Activated T-helper 2 cell treated with anti-CD3 and anti-CD28 coated beads, Interferon-gamma antibody, Interleukin-2, Interleukin-4, amounts not matched to agents 10 μg/mL and 5 μg/mL and 100 μg/mL, durations not matched to agents 14 hours and 24 hours and 36 hours (primary cell): ENCODE data around the gene DLG2. TPM values are rescaled to one million over a fixed set of nuclear protein-coding genes. Genes with fewer than 3 reads are reported as not detected.
"Not testable (repeated sequence)": the region's sequence is repeated elsewhere in the genome, so short reads cannot be mapped to it uniquely, and the experiment has no call there.

ENCODE experiments used
- DNase-seq: peaks from one replicate; pipeline ENCODE4 v3.0.0; 2021; ENCODE audit warnings: low spot score
- H3K27ac Mint-ChIP-seq: one replicate; pipeline ENCODE4 v1.8.0; 2021; ENCODE audit warnings: mixed read lengths
- H3K27me3 Mint-ChIP-seq: one replicate; pipeline ENCODE4 v1.8.0; 2021; ENCODE audit warnings: low read depth, mixed read lengths
- H3K36me3 Mint-ChIP-seq: one replicate; pipeline ENCODE4 v1.8.0; 2021; ENCODE audit warnings: low read depth, mixed read lengths
- H3K4me1 Mint-ChIP-seq: one replicate; pipeline ENCODE4 v1.8.0; 2021; ENCODE audit warnings: low read depth, mixed read lengths
- H3K4me3 Mint-ChIP-seq: one replicate; pipeline ENCODE4 v1.8.0; 2021; ENCODE audit warnings: low read depth, mild to moderate bottlenecking, moderate library complexity, mixed read lengths
- H3K9me3 Mint-ChIP-seq: one replicate; pipeline ENCODE4 v1.8.0; 2021; ENCODE audit warnings: mixed read lengths
- intact Hi-C: fragments of 100-400 bp; cut with micrococcal nuclease; formaldehyde crosslinking; loops from one replicate; pipeline ENCODE4 v1.15.1; 2023
- total RNA-seq: library from RNA; stranded (reverse); gene quantifications from 2 replicates; pipeline ENCODE4 v1.2.3, GENCODE V29; 2022

DLG2 gene
- total RNA-seq, 1 donor from 2014 or later = 1.8 TPM

GRCh38 chr11:85028329-85029101 is 598.6 kb downstream of the DLG2 start:
- peaks cover 27% of the 10 kb centered on the region for H3K9me3 Mint-ChIP-seq
- DNase-seq = no peak
- no peak overlapping the region for H3K27ac Mint-ChIP-seq
- no peak overlapping the region for H3K4me3 Mint-ChIP-seq
- H3K4me1 Mint-ChIP-seq = no peaks in the 10 kb centered on the region
- intact Hi-C loops = no loop called here
- no peaks in the 10 kb centered on the region for H3K36me3 Mint-ChIP-seq
- no peaks in the 10 kb centered on the region for H3K27me3 Mint-ChIP-seq

- Mint-ChIP-seq H3K27me3 (no peaks in the 10 kb centered on the region), H3K27ac (no peak overlapping the region), H3K4me3 (no peak overlapping the region), H3K36me3 (no peaks in the 10 kb centered on the region), H3K4me1 (no peaks in the 10 kb centered on the region), H3K9me3 (peaks cover 24% of the 10 kb centered on the region)
- no peak for DNase-seq
- intact Hi-C loops = no loop called here
Measured at GRCh38 chr11:85027346-85027745, 599.8 kb downstream of the DLG2 start.

DNA sequence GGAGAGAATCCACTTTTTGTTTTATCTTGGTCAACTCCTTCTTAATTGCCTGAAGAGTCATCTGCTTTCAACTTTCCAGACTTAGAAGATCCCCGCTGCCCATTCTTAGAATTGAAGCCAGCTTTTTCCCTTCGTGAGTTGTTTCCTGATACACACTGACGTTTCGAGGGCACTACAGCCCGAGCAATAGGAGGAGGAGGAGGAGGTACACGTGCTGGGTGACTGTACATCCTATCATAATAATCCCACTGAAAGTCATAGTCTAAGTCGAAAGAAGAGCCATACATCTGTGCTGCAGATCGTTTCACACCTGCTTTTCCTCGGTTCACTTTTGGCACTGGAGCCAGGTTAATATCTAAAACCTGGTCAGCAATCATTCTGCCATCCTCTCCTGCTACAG is 606.1 kb downstream of the DLG2 start:
- no peak for DNase-seq
- no peaks in the 10 kb centered on the region for H3K36me3 Mint-ChIP-seq
- H3K9me3 Mint-ChIP-seq = peaks cover 23% of the 10 kb centered on the region
- intact Hi-C loops = no loop called here
- no peaks in the 10 kb centered on the region for H3K27me3 Mint-ChIP-seq
- no peak overlapping the region for H3K27ac Mint-ChIP-seq
- no peaks in the 10 kb centered on the region for H3K4me1 Mint-ChIP-seq
- H3K4me3 Mint-ChIP-seq = no peak overlapping the region

DNA sequence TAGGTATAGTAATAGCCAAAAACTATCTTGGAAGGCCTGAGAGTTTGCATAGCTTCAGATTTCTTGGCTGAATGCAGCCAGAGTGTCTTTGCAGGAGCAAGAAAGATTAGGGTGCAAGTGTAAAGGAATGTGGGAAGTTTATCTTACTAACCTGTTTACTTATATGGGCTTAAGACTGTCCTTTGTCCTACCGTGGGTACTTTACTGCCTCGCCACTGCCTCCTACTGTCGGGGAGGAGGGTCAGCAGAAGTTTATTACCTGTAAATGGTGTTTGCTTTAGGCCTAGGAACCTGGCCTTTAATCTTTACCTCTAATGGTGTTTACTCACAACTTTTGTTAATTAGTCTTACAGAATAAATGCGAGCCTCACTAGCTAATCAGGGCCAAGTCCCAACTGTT is 633.8 kb downstream of the DLG2 start:
- DNase-seq = no peak
- intact Hi-C loops = no loop called here
- H3K4me1 Mint-ChIP-seq = no peaks in the 10 kb centered on the region
- no peak overlapping the region for H3K4me3 Mint-ChIP-seq
- no peaks in the 10 kb centered on the region for H3K27me3 Mint-ChIP-seq
- no peaks in the 10 kb centered on the region for H3K36me3 Mint-ChIP-seq
- no peak overlapping the region for H3K27ac Mint-ChIP-seq
- H3K9me3 Mint-ChIP-seq = peaks cover 44% of the 10 kb centered on the region

GRCh38 chr11:84990141-84990540 is 637.0 kb downstream of the DLG2 start:
- Mint-ChIP-seq H3K27me3 (no peaks in the 10 kb centered on the region), H3K27ac (no peak overlapping the region), H3K4me1 (no peaks in the 10 kb centered on the region), H3K9me3 (peaks cover 45% of the 10 kb centered on the region), H3K4me3 (no peak overlapping the region), H3K36me3 (no peaks in the 10 kb centered on the region)
- intact Hi-C loops = no loop called here
- no peak for DNase-seq

GRCh38 chr11:84987686-84988187 is 639.4 kb downstream of the DLG2 start:
- intact Hi-C loops, H3K27ac Mint-ChIP-seq, DNase-seq, H3K36me3 Mint-ChIP-seq, H3K27me3 Mint-ChIP-seq, H3K4me3 Mint-ChIP-seq, H3K4me1 Mint-ChIP-seq: not testable (repeated sequence)
- peaks cover 59% of the 10 kb centered on the region for H3K9me3 Mint-ChIP-seq

DNA sequence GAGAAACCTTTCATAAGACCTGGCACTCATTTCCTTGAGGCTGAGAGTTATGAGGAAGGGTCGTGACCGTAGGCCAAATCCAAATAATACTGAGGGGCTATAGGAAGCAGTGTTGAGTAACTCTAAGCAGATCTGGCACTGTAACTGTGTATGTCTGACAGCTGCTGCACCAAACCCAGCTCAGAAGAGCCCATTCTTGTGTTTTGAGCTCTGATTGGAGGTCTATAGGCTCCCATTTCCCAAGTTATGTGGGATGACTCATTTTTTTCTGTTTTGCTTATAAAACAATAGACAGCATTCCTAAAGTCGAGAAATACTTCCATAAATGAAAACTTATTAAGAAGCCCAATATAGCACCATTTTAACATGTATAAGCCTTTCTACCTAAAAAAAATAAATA is 645.8 kb downstream of the DLG2 start:
- intact Hi-C loops = no loop called here
- Mint-ChIP-seq H3K27me3 (no peaks in the 10 kb centered on the region), H3K27ac (no peak overlapping the region), H3K4me1 (no peaks in the 10 kb centered on the region), H3K9me3 (peaks cover 50% of the 10 kb centered on the region), H3K4me3 (no peak overlapping the region), H3K36me3 (no peaks in the 10 kb centered on the region)
- DNase-seq = no peak

DNA sequence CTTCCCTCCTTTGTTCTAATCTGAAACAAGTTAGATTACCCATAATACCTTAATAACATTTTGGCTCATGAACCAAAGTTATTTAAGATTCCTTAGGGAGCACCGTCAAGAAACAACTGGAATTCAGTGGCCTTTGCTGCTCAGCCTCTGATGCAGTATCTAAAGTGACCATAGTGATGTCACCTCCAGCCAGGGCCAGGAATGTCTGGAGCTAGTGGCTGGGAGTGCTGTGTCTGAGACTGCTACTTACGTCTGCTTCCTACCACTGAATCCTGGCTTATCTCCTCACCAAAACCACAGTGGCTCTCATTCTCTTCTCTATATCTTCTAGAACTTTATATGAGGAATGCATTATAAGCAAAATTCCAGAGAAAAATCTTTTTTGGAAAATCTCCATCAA is 658.0 kb downstream of the DLG2 start:
- Mint-ChIP-seq H3K27me3 (no peaks in the 10 kb centered on the region), H3K27ac (no peak overlapping the region), H3K4me1 (no peaks in the 10 kb centered on the region), H3K36me3 (no peaks in the 10 kb centered on the region), H3K9me3 (peaks cover 44% of the 10 kb centered on the region), H3K4me3 (no peak overlapping the region)
- intact Hi-C loops = no loop called here
- no peak for DNase-seq

DNA sequence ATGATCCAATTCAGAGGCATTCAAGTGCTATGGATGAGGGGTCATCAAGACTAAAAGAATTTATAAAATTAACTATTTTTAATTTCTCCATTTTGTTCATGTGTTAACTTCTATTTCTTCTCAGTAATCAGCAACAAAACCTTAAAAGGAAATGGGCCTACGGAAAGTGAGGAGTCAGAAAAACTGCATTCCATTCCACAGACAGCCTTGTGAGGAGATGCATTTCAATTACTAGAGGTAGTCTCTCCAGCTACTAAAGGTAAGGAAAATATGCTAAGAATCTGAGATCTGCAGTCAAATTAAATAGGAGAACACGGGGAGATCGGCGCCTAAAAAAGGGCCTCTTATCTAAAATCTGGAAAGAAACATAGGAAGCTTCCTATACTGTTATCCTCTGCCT is 661.7 kb downstream of the DLG2 start:
- no peak overlapping the region for H3K27ac Mint-ChIP-seq
- H3K4me3 Mint-ChIP-seq = no peak overlapping the region
- H3K36me3 Mint-ChIP-seq = no peaks in the 10 kb centered on the region
- no peaks in the 10 kb centered on the region for H3K27me3 Mint-ChIP-seq
- H3K4me1 Mint-ChIP-seq = no peaks in the 10 kb centered on the region
- intact Hi-C loops = no loop called here
- no peak for DNase-seq
- H3K9me3 Mint-ChIP-seq = peaks cover 36% of the 10 kb centered on the region

GRCh38 chr11:84963240-84963639 is 663.9 kb downstream of the DLG2 start:
- Mint-ChIP-seq H3K9me3 (peaks cover 21% of the 10 kb centered on the region), H3K27me3 (no peaks in the 10 kb centered on the region), H3K4me3 (no peak overlapping the region), H3K36me3 (no peaks in the 10 kb centered on the region), H3K4me1 (no peaks in the 10 kb centered on the region), H3K27ac (no peak overlapping the region)
- no peak for DNase-seq
- intact Hi-C loops = no loop called here

GRCh38 chr11:84962018-84962417 is 665.1 kb downstream of the DLG2 start:
- intact Hi-C loops = no loop called here
- no peaks in the 10 kb centered on the region for H3K36me3 Mint-ChIP-seq
- no peak for DNase-seq
- no peak overlapping the region for H3K4me3 Mint-ChIP-seq
- H3K9me3 Mint-ChIP-seq = peaks cover 20% of the 10 kb centered on the region
- no peaks in the 10 kb centered on the region for H3K4me1 Mint-ChIP-seq
- H3K27ac Mint-ChIP-seq = no peak overlapping the region
- no peaks in the 10 kb centered on the region for H3K27me3 Mint-ChIP-seq

DNA sequence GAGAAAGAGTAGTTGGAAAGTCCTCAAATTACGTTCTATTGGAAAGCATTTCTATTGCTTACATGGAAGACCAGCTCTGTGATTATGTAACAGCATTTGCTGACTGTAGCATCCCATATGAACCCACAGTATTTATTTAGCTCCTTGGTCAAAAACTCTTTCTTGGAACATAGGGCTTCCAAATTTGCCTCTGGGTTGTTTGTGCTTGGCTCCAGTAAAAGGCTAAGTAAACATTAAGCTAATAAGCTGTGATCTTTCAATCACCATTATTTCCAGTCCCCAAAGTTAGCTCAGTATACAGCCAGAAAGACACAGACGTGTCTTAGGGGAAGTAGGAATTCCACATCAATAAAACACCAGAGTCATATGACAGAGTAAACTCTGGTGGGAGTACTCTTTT is 668.8 kb downstream of the DLG2 start:
- no peak for DNase-seq
- intact Hi-C loops = no loop called here
- Mint-ChIP-seq H3K36me3 (no peaks in the 10 kb centered on the region), H3K9me3 (peaks cover 16% of the 10 kb centered on the region), H3K27ac (no peak overlapping the region), H3K27me3 (no peaks in the 10 kb centered on the region), H3K4me1 (no peaks in the 10 kb centered on the region), H3K4me3 (no peak overlapping the region)

DNA sequence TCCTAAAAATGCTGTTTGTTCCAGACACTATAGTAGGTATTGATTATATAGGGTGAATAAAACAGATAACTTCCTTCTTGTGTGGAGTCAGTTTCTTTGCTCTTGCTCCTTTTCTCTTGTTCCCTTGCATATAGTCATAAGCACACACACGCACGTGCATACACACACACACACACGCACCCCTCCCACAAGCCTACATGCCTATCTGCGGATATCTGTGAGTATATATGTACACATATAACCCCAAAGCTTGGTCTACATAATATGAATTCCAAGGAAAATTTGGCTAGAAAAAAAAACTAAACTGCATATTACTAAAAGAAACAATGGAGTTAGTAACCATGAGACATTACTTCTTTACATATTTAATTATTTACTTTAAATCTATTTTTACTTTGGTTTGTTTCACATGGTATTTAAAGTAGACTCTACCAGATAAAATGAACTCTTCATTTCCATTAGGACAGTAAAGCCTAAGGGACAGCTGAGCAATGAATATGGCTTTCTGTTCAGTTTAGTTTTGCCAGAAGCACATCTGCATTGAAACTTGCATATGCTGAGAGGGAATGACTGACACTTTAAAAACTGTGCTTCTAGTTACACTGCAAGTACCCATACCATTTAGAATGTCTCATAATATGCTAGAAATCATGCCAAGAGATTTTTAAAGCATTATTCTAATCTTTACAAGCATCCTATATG is 676.4 kb downstream of the DLG2 start:
- H3K27ac Mint-ChIP-seq = no peak overlapping the region
- intact Hi-C loops = no loop called here
- no peaks in the 10 kb centered on the region for H3K36me3 Mint-ChIP-seq
- H3K9me3 Mint-ChIP-seq = peaks cover 17% of the 10 kb centered on the region
- no peaks in the 10 kb centered on the region for H3K4me1 Mint-ChIP-seq
- DNase-seq = no peak
- H3K27me3 Mint-ChIP-seq = no peaks in the 10 kb centered on the region
- no peak overlapping the region for H3K4me3 Mint-ChIP-seq
